Measurements from ENCODE around the gene MS4A4A.
"Not testable (repeated sequence)": the region's sequence is repeated elsewhere in the genome, so short reads cannot be mapped to it uniquely, and the experiment has no call there.

Gene MS4A4A

GRCh38 chr11:60280412-60280811 lies at the start of gene MS4A4A:
Gene MS4A4A, plus strand, starts transcription at chr11:60280666. Its CDS starts 10 bp downstream, at chr11:60280676.
- no peak for FAIRE-seq

DNA sequence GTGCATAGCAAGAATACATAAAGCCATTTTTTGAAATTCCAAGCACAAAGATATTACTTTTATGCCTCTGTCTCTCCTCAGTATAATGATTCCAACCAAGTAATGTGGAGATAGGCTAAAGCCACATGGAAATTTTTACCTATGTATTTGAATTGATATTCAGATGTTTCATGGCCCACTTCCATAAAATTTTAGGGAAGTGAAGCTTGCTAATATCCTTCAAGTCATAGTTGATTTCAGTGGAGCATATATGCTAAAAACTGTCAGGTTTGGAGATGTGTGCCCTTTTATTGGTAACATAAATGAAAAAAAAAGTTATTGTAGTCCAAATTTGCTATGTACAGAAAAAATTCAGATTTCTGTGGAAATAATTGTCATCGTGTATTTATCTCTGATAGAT lies 49.8 kb upstream of the MS4A4A start:
- no peak for FAIRE-seq

DNA sequence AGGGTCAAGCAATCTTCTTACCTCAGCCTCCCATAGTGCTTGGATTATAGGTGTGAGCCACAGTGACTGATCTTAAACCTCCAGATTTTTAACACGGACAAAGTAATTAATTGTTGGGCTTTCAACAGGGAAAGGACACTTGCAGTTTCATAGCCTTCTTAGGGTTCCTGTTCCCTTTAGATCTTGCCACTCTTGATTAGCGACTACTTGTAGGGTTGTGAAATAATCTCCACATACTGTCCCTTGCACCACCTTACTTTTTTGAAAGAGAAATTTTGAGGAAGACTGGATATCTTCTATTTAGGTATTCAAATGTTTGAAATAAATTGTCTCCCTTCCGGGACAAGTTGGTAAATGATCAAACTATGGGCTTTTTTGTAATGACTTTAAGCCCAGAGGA lies 45.1 kb upstream of the MS4A4A start:
- no peak for FAIRE-seq

- no peak for FAIRE-seq
These were observed 39.8 kb upstream of the MS4A4A start for GRCh38 chr11:60240662-60241061.

DNA sequence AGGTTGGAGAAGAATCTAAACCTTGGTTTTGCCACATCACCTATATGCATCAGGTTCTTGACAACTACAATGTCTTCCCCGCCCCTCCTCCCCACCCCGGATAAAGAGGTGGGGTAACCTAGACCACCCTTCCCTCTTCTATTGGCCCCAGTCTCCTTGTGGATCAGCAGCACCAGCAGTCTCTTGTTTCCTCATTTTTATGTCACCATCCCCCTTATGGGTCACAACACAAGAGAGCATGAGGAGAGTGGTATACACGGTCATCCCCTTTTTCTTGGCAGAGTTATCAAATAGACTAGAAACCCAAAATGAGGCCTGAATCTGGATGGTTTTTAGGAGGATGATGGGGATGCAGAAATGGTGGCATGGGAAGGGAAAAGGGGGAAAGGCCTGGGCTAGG lies 38.7 kb upstream of the MS4A4A start:
- FAIRE-seq = no peak

DNA sequence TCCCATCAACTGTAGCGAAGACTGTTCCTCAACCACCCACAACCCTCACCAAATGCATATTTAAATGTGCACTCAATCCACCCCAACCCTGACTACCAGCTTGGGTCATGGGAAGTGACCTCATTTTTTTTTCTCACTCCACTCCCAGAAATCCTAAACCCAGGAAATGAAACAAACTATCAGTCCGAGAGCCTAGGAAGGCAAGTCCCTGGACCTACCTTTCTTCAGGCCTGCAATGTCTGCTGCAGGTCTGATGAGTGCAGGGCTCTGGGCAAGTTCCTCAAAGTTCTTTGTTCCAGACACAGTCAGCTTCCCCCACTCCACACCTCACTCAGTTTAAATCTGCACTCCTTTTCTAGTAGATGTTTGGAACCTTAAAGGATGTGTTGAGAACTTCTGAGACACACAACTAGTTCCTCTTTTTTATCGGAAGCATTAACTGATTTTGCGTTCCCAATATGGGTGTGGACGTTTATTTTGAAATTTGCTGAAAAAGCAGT lies 37.7 kb upstream of the MS4A4A start, which contains the start of gene MS4A4E:
Gene MS4A4E (minus strand): TSS at position 398 of the 500 bp plus-strand sequence. CDS start 13,082 bp downstream, outside the sequence.
- FAIRE-seq = no peak

GRCh38 chr11:60251485-60252212 lies 28.8 kb upstream of the MS4A4A start:
- FAIRE-seq = no peak

DNA sequence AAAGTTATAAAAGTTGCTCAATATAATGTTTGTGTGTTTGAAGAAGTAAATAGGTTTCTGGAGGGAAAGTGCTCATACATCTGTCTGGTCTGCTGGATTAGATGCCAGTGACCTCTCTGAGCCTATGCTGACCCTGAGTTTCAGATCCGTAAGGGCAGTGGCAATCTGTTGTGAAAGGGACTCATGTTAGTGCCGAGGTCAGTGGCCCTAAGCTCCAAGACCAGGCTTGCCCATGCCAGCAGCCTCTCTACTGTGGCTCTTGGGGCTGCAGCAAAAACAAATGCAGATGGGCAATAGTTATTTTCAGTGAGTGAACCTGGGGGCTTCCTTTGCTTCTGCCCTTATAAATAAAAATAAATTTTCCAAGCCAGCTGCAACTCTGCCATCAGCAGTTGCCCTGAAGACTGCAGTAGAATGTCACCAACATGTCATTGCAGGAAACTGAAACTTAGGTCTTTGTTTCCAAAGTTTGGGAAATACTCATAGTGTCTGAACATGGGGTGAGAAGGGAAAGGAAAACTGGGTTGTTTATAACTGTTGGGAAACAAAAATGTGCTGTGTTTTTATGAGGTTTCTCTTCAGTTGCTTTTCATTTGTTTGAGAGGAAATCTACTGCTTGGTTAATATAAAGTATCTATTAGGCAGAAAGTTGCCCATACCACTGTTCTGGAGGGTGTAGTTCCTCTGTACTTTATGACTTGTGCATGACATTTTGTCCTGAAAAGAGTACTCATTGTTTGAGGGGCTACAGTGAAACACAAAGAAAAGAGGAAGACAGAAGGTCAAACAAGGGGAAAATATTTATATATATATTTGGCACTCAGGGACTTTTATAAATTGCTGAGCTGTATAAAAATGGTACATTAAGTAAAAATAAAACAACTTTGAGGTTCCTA lies 28.0 kb upstream of the MS4A4A start:
- FAIRE-seq = no peak

DNA sequence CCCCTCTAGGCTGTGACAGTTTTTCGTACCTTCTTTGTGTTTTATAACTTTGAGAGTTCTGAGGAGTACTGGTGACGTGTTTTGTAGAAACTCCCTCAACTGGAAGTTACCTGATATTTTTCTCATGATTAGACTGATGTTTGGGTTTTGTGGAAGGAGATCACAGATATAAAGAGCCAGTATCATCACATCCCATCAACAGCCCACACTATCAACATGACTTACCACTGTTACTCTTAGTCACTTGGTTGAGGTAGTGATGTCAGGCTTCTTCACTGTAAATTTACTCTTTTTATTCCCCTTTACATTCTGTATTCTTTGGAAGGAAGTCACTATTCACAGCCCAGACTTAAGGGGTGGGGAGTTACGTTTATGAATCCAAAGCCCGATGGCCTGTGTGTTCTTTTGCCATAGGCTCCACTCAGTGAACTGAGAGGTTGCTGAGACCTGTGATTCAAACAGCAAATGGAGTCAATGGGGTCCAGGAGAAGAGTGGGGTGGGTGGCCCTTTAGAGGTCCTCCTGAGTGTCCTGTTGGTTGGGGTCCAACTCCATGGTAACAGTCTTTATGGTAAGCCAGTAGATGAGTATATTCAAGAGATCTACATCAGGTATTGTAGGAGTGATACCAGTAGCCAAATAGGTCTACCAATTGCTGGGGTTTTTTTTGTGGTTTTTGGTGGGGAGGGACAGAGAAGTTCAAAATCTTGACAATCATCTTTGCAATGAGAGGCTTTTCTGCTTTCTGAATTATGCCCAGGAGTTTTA lies 22.3 kb upstream of the MS4A4A start:
- no peak for FAIRE-seq

DNA sequence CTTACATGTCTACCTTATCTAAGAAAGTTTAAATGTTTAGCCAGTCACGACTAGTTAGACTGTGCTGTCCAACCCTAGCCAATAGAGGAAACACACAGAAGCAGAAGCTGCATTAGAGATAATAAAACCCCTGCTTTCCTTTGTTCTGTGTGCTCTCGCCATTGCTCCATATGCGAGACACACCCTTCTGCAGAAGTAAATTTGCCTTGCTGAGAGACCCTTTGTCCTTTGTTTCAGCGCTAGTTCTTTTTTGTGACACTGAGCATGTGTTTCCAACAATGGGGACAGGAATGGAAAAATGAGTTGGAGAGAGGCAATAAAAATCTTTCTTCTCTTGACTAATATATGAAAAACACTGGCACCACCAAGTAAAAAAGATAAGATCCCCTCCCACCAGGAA lies 19.5 kb upstream of the MS4A4A start:
- FAIRE-seq = no peak

GRCh38 chr11:60263402-60263801 lies 17.1 kb upstream of the MS4A4A start:
- no peak for FAIRE-seq

- FAIRE-seq = no peak
These were observed 15.8 kb upstream of the MS4A4A start for GRCh38 chr11:60264644-60265043.

- FAIRE-seq = no peak
These were observed 14.9 kb upstream of the MS4A4A start for GRCh38 chr11:60265373-60266214.

DNA sequence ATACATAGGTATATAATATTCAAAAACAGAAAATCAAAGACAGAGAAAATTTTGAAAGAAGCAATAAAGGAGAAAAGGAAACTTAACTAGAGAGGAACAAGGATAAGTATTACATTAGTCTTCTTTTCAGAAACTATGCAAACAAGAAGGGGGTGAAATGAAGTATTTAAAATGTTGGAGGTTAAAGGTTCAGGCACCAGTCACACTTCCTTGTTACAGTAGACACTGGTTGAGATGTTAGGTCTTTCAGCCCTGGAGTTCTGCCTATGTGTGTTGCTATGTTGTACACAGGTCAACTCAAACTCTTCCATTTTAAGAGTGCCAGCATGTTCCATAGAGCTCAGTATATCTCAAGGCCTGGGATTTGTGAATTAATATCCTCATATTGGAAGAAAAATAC lies 6.0 kb upstream of the MS4A4A start:
- FAIRE-seq = no peak

DNA sequence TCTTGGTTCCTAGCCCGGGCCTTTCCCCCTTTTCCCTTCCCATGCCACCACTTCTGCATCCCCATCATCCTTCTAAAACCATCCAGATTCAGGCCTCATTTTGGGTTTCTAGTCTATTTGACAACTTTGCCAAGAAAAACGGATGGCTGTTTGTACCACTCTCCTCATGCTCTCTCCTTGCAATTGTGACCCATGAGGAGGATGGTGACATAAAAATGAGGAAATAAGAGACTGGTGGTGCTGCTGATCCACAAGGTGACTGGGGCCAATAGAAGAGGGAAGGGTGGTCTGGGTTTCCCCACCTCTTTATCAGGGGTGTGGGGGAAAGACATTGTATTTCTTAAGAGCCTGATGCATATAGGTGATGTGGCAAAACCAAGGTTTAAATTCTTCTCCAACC lies 1.0 kb downstream of the MS4A4A start:
- FAIRE-seq = no peak

DNA sequence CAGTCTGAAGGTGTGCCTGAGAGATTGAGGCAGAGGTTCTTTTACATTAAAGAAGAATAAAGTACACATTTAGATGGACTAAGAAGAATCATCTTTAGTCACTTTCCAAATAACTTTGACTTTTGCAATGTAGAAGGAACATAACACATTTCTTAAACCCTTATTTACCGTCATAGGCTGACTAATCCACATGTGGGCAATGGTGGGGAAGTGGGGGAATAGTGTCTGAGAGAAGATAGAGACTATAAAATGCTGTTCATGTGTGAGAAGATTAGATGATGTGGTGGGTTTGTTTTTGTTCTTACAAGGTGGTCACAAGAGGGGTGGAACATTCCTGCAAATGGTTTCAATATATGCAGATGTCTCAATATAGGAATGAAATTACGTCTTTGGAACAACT lies 1.8 kb downstream of the MS4A4A start:
- no peak for FAIRE-seq

- FAIRE-seq = not testable (repeated sequence)
These were observed 5.1 kb downstream of the MS4A4A start for GRCh38 chr11:60285411-60286126.

GRCh38 chr11:60288531-60288930 lies 8.1 kb downstream of the MS4A4A start:
- no peak for FAIRE-seq

DNA sequence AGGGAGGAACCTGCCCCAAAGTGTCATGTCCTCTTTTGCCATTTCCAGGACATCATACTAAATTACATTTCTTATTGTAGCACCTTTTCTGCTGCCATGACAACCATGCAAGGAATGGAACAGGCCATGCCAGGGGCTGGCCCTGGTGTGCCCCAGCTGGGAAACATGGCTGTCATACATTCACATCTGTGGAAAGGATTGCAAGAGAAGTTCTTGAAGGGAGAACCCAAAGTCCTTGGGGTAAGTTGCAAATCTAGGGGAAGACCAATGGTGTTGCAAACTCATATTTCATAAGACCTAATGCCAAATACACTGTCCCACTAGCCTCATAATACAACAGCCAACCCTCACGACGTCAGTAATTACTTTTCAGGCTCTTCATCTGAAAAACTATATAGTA lies 11.7 kb downstream of the MS4A4A start:
- no peak for FAIRE-seq

DNA sequence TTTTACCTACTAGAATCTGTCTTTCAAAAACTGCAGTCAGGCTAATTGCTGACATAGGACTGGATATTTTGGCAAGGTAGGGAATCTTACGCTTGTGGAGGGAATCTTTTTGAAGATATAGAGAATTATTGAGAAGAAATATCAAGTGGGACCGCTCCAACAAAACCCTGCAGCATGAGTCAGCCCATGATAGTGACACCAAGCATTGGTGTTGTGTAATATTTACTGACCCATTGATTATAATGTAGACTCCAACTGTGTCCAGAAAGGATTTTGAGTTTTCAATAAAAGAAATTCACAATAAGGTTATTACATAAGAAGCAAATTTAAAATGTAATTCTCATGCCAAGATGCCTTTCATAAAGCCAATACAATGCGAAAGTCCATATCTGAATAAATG lies 20.7 kb downstream of the MS4A4A start:
- FAIRE-seq = no peak

GRCh38 chr11:60301884-60302283 lies 21.4 kb downstream of the MS4A4A start:
- not testable (repeated sequence) for FAIRE-seq

Measured in G401.6 (cell line).